Glomerular endothelial cell (primary cell): ENCODE measurements around the gene TBC1D24. TPM values are rescaled to one million over a fixed set of nuclear protein-coding genes. Genes with fewer than 3 reads are reported as not detected.

Experiments used
- DNase-seq: peaks from one replicate; pipeline ENCODE4 v3.0.0-alpha.2; 2011; ENCODE audit warnings: low read depth, low spot score; ENCODE audit errors: extremely low read depth
- total RNA-seq: library from RNA; depleted of rRNA; stranded (reverse); fragments of >200 nt; gene quantifications from 2 replicates; pipeline ENCODE4 v1.2.3, GENCODE V29; 2015

TBC1D24 gene
- total RNA-seq, 1 donor from 2014 or later = 19.7 TPM

- no peak for DNase-seq
Observed at GRCh38 chr16:2497695-2498484, 23.0 kb downstream of the TBC1D24 start.

- no peak for DNase-seq
Observed at GRCh38 chr16:2498531-2499253, 23.8 kb downstream of the TBC1D24 start.

- DNase-seq = no peak
Observed at GRCh38 chr16:2499454-2499853, 24.5 kb downstream of the TBC1D24 start.

- DNase-seq = no peak
Observed at GRCh38 chr16:2499890-2500429, 25.0 kb downstream of the TBC1D24 start.

- no peak for DNase-seq
Observed at GRCh38 chr16:2500430-2500917, 25.5 kb downstream of the TBC1D24 start.

GRCh38 chr16:2500918-2501750 is 26.2 kb downstream of the TBC1D24 start:
- no peak for DNase-seq

- no peak for DNase-seq
Observed at GRCh38 chr16:2501946-2502895, 27.3 kb downstream of the TBC1D24 start.

GRCh38 chr16:2505695-2506094 is 30.8 kb downstream of the TBC1D24 start:
- no peak for DNase-seq

GRCh38 chr16:2507052-2507659 is 32.2 kb downstream of the TBC1D24 start:
- DNase-seq = no peak

- no peak for DNase-seq
Observed at GRCh38 chr16:2507665-2508064, 32.7 kb downstream of the TBC1D24 start.

- no peak for DNase-seq
Observed at GRCh38 chr16:2508722-2509400, 33.9 kb downstream of the TBC1D24 start.

GRCh38 chr16:2511128-2511800 is 36.3 kb downstream of the TBC1D24 start:
- DNase-seq = no peak

GRCh38 chr16:2511996-2512734 is 37.2 kb downstream of the TBC1D24 start:
- no peak for DNase-seq

- no peak for DNase-seq
Observed at GRCh38 chr16:2512735-2513404, 37.9 kb downstream of the TBC1D24 start.

GRCh38 chr16:2513405-2514332 is 38.7 kb downstream of the TBC1D24 start, which contains the start of gene ATP6V0C:
Gene ATP6V0C (plus strand): TSS chr16:2513952. CDS start chr16:2514104, 152 bp downstream.
- no peak for DNase-seq
